ENCODE data around the gene VPS37B. TPM values are rescaled to one million over a fixed set of nuclear protein-coding genes. Genes with fewer than 3 reads are reported as not detected.
"Not testable (repeated sequence)": the region's sequence is repeated elsewhere in the genome, so short reads cannot be mapped to it uniquely, and the experiment has no call there.

Gene VPS37B
- total RNA-seq, 4 donors from 2014 or later = 4.8 to 8.2 (median 7.6) TPM

DNA sequence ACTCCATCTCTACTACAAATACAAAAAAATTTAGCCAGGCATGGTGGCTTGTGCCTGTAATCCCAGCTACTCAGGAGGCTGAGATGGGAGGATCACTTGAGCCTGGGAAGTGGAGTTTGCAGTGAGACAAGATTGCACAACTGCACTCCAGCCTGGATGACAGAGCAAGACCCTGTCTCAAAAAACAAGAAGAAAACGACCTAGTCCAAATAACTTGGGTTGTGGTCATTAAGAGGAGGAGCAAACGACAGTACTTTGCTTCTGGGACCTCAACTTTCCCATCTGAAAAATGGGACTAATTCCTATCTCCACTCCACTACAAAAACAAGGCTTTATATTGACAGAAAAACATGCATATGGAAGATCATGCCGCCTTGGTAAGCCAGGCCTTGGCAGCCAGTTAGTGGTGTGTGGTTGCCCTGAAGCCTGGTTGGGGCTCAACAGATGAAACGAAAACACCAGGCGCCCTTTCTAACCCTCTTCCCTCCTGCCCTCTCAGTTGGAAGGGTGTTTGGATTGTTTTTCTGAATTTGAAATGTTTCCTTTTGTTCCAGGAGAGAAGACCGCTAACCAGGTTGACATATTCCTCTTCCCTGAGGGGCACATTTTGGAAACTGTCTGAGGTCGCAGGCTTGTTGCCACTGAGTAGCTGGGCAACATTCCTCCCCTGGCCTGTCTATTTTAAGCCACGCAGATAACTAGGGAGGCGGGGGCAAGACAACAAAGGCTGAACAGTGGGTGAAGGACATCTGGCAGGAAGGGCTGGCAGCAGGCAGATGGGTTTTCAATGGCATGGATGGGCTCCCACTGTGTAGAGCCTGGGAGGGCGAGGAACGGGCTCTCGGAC lies 13.7 kb upstream of the VPS37B start:
- DNase-seq = no peak
- H3K9me3 ChIP-seq = no peaks in the 10 kb centered on the region
- H3K27me3 ChIP-seq = no peaks in the 10 kb centered on the region
- peaks cover 8 to 17% of the 10 kb centered on the region in 2 donors for H3K4me1 ChIP-seq
- peak overlapping the region in 1 of 4 donors; percentile 47 for H3K27ac ChIP-seq
- ATAC-seq = peak; percentile 73 to 75
- TF ChIP-seq, protein P1, sequence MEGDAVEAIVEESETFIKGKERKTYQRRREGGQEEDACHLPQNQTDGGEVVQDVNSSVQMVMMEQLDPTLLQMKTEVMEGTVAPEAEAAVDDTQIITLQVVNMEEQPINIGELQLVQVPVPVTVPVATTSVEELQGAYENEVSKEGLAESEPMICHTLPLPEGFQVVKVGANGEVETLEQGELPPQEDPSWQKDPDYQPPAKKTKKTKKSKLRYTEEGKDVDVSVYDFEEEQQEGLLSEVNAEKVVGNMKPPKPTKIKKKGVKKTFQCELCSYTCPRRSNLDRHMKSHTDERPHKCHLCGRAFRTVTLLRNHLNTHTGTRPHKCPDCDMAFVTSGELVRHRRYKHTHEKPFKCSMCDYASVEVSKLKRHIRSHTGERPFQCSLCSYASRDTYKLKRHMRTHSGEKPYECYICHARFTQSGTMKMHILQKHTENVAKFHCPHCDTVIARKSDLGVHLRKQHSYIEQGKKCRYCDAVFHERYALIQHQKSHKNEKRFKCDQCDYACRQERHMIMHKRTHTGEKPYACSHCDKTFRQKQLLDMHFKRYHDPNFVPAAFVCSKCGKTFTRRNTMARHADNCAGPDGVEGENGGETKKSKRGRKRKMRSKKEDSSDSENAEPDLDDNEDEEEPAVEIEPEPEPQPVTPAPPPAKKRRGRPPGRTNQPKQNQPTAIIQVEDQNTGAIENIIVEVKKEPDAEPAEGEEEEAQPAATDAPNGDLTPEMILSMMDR (IDR thresholded peaks at IDR 0.05 in 4 of 5, conservative IDR thresholded peaks at IDR 0.05 in 1 of 5) = no peak
- no peak for TF ChIP-seq POLR2A (IDR thresholded peaks at IDR 0.05)
- no peaks in the 10 kb centered on the region for H3K36me3 ChIP-seq
- no peak overlapping the region for H3K4me3 ChIP-seq
- in situ Hi-C loops (cut with MboI; ENCODE audit: low sequenced_read_pairs in 4 of 4) = no loop called here
- intact Hi-C loops (cut with DNase I; ENCODE audit: low total_unique reads) = no loop called here

DNA sequence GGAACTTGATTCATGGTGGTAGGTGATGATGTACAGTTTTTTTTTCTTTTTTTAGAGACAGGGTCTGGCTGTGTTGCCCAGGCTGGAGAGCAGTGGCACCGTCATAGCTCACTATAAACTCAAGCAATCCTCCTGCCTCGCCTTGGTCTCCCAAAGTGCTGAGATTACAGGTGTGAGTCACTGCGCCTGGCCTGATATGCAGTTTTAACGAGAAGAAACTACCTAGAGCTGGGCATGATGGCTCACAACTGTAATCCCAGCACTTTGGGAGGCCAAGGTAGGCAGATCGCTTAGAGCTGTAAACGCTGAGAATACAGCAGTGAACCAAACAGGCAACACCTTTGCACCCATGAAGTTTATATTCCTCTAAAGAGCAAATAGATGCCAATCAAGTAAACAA lies 13.0 kb upstream of the VPS37B start:
- Histone ChIP-seq H3K27me3 (no peaks in the 10 kb centered on the region), H3K9me3 (no peaks in the 10 kb centered on the region), H3K36me3 (no peaks in the 10 kb centered on the region), H3K4me1 (peaks cover 8 to 17% of the 10 kb centered on the region in 2 donors), H3K27ac (no peak overlapping the region), H3K4me3 (no peak overlapping the region)
- no peak for TF ChIP-seq POLR2A (IDR thresholded peaks at IDR 0.05)
- TF ChIP-seq, protein P1 (IDR thresholded peaks at IDR 0.05 in 4 of 5, conservative IDR thresholded peaks at IDR 0.05 in 1 of 5) = no peak
- intact Hi-C loops (cut with DNase I; ENCODE audit: low total_unique reads) = no loop called here
- ATAC-seq (no peak), DNase-seq (no peak)
- in situ Hi-C loops (cut with MboI; ENCODE audit: low sequenced_read_pairs in 4 of 4) = no loop called here

DNA sequence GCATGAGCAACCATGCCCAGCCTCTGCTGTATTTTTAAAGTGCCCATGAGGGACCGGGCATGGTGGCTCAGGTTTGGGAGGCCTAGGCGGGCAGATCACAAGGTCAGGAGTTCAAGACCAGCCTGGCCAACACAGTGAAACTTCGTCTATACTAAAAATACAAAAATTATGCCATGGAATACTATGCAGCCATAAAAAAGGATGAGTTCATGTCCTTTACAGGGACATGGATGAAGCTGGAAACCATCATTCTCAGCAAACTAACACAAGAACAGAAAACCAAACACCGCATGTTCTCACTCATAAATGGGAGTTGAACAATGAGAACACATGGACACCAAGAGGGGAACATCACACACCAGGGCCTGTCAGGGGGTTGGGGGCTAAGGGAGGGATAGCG lies 9.3 kb upstream of the VPS37B start:
- H3K36me3 ChIP-seq; in situ Hi-C loops (cut with MboI; ENCODE audit: low sequenced_read_pairs in 4 of 4); H3K9me3 ChIP-seq; H3K27ac ChIP-seq; H3K27me3 ChIP-seq; ATAC-seq; DNase-seq; H3K4me3 ChIP-seq; intact Hi-C loops (cut with DNase I; ENCODE audit: low total_unique reads): not testable (repeated sequence)
- peaks cover 6 to 13% of the 10 kb centered on the region in 2 donors for H3K4me1 ChIP-seq

DNA sequence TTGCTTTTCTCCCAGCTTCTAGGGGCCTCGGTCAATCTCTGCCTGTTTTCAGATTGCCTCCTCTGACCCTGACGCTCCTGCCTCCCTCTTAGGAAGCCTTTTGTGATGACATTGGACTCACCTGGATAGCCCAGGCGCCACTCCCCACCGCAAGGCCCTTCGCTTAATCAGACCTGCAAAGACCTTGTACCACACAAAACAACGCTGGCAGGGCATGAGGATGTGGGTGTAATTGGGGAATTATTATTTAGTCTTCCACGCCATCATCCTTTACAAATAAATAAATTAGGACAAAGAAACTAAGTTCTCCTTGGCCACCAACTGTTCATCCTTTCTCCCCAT lies 7.7 kb upstream of the VPS37B start:
- peaks cover 0 to 7% of the 10 kb centered on the region in 2 donors for H3K4me1 ChIP-seq
- intact Hi-C loops (cut with DNase I; ENCODE audit: low total_unique reads) = no loop called here
- H3K4me3 ChIP-seq = no peak overlapping the region

More for the DNA sequence above, 7.7 kb upstream of the VPS37B start:
- Histone ChIP-seq H3K27me3 (no peaks in the 10 kb centered on the region), H3K27ac (no peak overlapping the region), H3K9me3 (no peaks in the 10 kb centered on the region), H3K36me3 (no peaks in the 10 kb centered on the region)
- no peak for TF ChIP-seq POLR2A (IDR thresholded peaks at IDR 0.05)
- TF ChIP-seq, protein P1 (IDR thresholded peaks at IDR 0.05 in 4 of 5, conservative IDR thresholded peaks at IDR 0.05 in 1 of 5) = no peak
- in situ Hi-C loops (cut with MboI; ENCODE audit: low sequenced_read_pairs in 4 of 4) = no loop called here
- no peak for ATAC-seq
- DNase-seq = no peak
